Measurements from ENCODE around the gene SRD5A1. TPM values are rescaled to one million over a fixed set of nuclear protein-coding genes. Genes with fewer than 3 reads are reported as not detected.

The SRD5A1 gene
- total RNA-seq, 1 donor from 2014 or later = 2.5 TPM

GRCh38 chr5:6586647-6587042, 46.6 kb upstream of the SRD5A1 start:
- no peak for TF ChIP-seq CTCF (IDR thresholded peaks at IDR 0.05; ENCODE audit: borderline replicate concordance)
- peaks cover 9% of the 10 kb centered on the region for H3K4me1 ChIP-seq
- no peaks in the 10 kb centered on the region for H3K36me3 ChIP-seq
- peaks cover 32% of the 10 kb centered on the region for H3K27me3 ChIP-seq (ENCODE audit: low read depth)
- intact Hi-C loops (cut with micrococcal nuclease) = no loop called here
- DNase-seq = no peak
- peaks cover 5% of the 10 kb centered on the region for H3K9me3 ChIP-seq (replicated peaks)
- H3K4me3 ChIP-seq = no peak overlapping the region
- no peak overlapping the region for H3K27ac ChIP-seq (replicated peaks)

- intact Hi-C loops (cut with micrococcal nuclease) = no loop called here
- Histone ChIP-seq H3K27ac (replicated peaks) (no peak overlapping the region), H3K36me3 (no peaks in the 10 kb centered on the region), H3K27me3 (ENCODE audit: low read depth) (peaks cover 29% of the 10 kb centered on the region), H3K9me3 (replicated peaks) (peaks cover 5% of the 10 kb centered on the region), H3K4me1 (peaks cover 9% of the 10 kb centered on the region), H3K4me3 (no peak overlapping the region)
- DNase-seq = no peak
- TF ChIP-seq CTCF (IDR thresholded peaks at IDR 0.05; ENCODE audit: borderline replicate concordance) = no peak
Observed at GRCh38 chr5:6587171-6587570, 46.1 kb upstream of the SRD5A1 start.

GRCh38 chr5:6590581-6590980, 42.7 kb upstream of the SRD5A1 start:
- Histone ChIP-seq H3K27me3 (ENCODE audit: low read depth) (peaks cover 4% of the 10 kb centered on the region), H3K27ac (replicated peaks) (no peak overlapping the region), H3K4me1 (no peaks in the 10 kb centered on the region), H3K4me3 (no peak overlapping the region), H3K9me3 (replicated peaks) (peaks cover 5% of the 10 kb centered on the region), H3K36me3 (no peaks in the 10 kb centered on the region)
- TF ChIP-seq CTCF (IDR thresholded peaks at IDR 0.05; ENCODE audit: borderline replicate concordance) = no peak
- intact Hi-C loops (cut with micrococcal nuclease) = no loop called here
- no peak for DNase-seq

GRCh38 chr5:6591671-6592288, 41.5 kb upstream of the SRD5A1 start:
- peaks cover 9% of the 10 kb centered on the region for H3K36me3 ChIP-seq
- no peaks in the 10 kb centered on the region for H3K4me1 ChIP-seq
- no peak overlapping the region for H3K27ac ChIP-seq (replicated peaks)
- H3K27me3 ChIP-seq (ENCODE audit: low read depth) = no peaks in the 10 kb centered on the region
- intact Hi-C loops (cut with micrococcal nuclease) = no loop called here
- no peak overlapping the region for H3K4me3 ChIP-seq
- TF ChIP-seq CTCF (IDR thresholded peaks at IDR 0.05; ENCODE audit: borderline replicate concordance) = no peak
- H3K9me3 ChIP-seq (replicated peaks) = peaks cover 5% of the 10 kb centered on the region
- DNase-seq = no peak

- no peak overlapping the region for H3K4me3 ChIP-seq
- peaks cover 17% of the 10 kb centered on the region for H3K36me3 ChIP-seq
- H3K27ac ChIP-seq (replicated peaks) = no peak overlapping the region
- no peak for DNase-seq
- H3K4me1 ChIP-seq = peaks cover under 1% of the 10 kb centered on the region
- H3K27me3 ChIP-seq (ENCODE audit: low read depth) = no peaks in the 10 kb centered on the region
- H3K9me3 ChIP-seq (replicated peaks) = peaks cover 3% of the 10 kb centered on the region
- intact Hi-C loops (cut with micrococcal nuclease) = no loop called here
- TF ChIP-seq CTCF (IDR thresholded peaks at IDR 0.05; ENCODE audit: borderline replicate concordance) = no peak
Observed at GRCh38 chr5:6592601-6593000, 40.6 kb upstream of the SRD5A1 start.
